Measurements from ENCODE around the gene VGLL1.

VGLL1 gene

GRCh38 chrX:136586386-136586785, 54.4 kb downstream of the VGLL1 start:
- H3K9me2 ChIP-seq (replicated peaks; ENCODE audit: insufficient read depth, low read length): no peaks in the 10 kb centered on the region
- no peaks in the 10 kb centered on the region for H3F3A ChIP-seq (ENCODE audit: insufficient read depth)
- H3K79me2 ChIP-seq (ENCODE audit: insufficient read depth, low read length): no peaks in the 10 kb centered on the region
- no peaks in the 10 kb centered on the region for H3K9me3 ChIP-seq (ENCODE audit: insufficient read depth, low read length)
- TF ChIP-seq CTCF (IDR thresholded peaks at IDR 0.05; ENCODE audit: insufficient read depth, low read length, poor library complexity, severe bottlenecking) (no peak), EZH2phosphoT487 (conservative IDR thresholded peaks at IDR 0.05; ENCODE audit: low read length) (no peak)
- no peak overlapping the region for H2AFZ ChIP-seq (ENCODE audit: low read depth, low read length, severe bottlenecking)
- H3K36me3 ChIP-seq (ENCODE audit: low read length): no peaks in the 10 kb centered on the region
- no peak overlapping the region for H3K4me2 ChIP-seq (ENCODE audit: low read depth, low read length, poor library complexity, severe bottlenecking)
- no peaks in the 10 kb centered on the region for H3K27me3 ChIP-seq (ENCODE audit: low read length)
- H3K4me3 ChIP-seq (ENCODE audit: insufficient read depth, low read length, poor library complexity, severe bottlenecking): no peak overlapping the region
- H3K9ac ChIP-seq (ENCODE audit: low read length): no peak overlapping the region
- no peak overlapping the region for H3K27ac ChIP-seq (ENCODE audit: low read depth, low read length)
- no peaks in the 10 kb centered on the region for H4K20me1 ChIP-seq (ENCODE audit: low read depth, low read length)

- no peak overlapping the region for H3K27ac ChIP-seq (ENCODE audit: low read depth, low read length)
- no peak for TF ChIP-seq CTCF (IDR thresholded peaks at IDR 0.05; ENCODE audit: insufficient read depth, low read length, poor library complexity, severe bottlenecking)
- TF ChIP-seq EZH2phosphoT487 (conservative IDR thresholded peaks at IDR 0.05; ENCODE audit: low read length): no peak
- H4K20me1 ChIP-seq (ENCODE audit: low read depth, low read length): no peaks in the 10 kb centered on the region
- H3K27me3 ChIP-seq (ENCODE audit: low read length): no peaks in the 10 kb centered on the region
- H3K9me2 ChIP-seq (replicated peaks; ENCODE audit: insufficient read depth, low read length): no peaks in the 10 kb centered on the region
- H3K4me3 ChIP-seq (ENCODE audit: insufficient read depth, low read length, poor library complexity, severe bottlenecking): no peak overlapping the region
- H3K36me3 ChIP-seq (ENCODE audit: low read length): no peaks in the 10 kb centered on the region
- no peaks in the 10 kb centered on the region for H3K79me2 ChIP-seq (ENCODE audit: insufficient read depth, low read length)
- no peak overlapping the region for H3K4me2 ChIP-seq (ENCODE audit: low read depth, low read length, poor library complexity, severe bottlenecking)
- no peak overlapping the region for H3K9ac ChIP-seq (ENCODE audit: low read length)
- no peaks in the 10 kb centered on the region for H3K9me3 ChIP-seq (ENCODE audit: insufficient read depth, low read length)
- no peaks in the 10 kb centered on the region for H3F3A ChIP-seq (ENCODE audit: insufficient read depth)
- H2AFZ ChIP-seq (ENCODE audit: low read depth, low read length, severe bottlenecking): no peak overlapping the region
These were observed 55.5 kb downstream of the VGLL1 start for GRCh38 chrX:136587532-136587931.

GRCh38 chrX:136588036-136588435, 56.0 kb downstream of the VGLL1 start:
- H3K79me2 ChIP-seq (ENCODE audit: insufficient read depth, low read length): no peaks in the 10 kb centered on the region
- H3K9me3 ChIP-seq (ENCODE audit: insufficient read depth, low read length): no peaks in the 10 kb centered on the region
- H3K27me3 ChIP-seq (ENCODE audit: low read length): no peaks in the 10 kb centered on the region
- H3K4me2 ChIP-seq (ENCODE audit: low read depth, low read length, poor library complexity, severe bottlenecking): no peak overlapping the region
- no peaks in the 10 kb centered on the region for H4K20me1 ChIP-seq (ENCODE audit: low read depth, low read length)
- H3F3A ChIP-seq (ENCODE audit: insufficient read depth): no peaks in the 10 kb centered on the region
- H2AFZ ChIP-seq (ENCODE audit: low read depth, low read length, severe bottlenecking): no peak overlapping the region
- H3K4me3 ChIP-seq (ENCODE audit: insufficient read depth, low read length, poor library complexity, severe bottlenecking): no peak overlapping the region
- TF ChIP-seq CTCF (IDR thresholded peaks at IDR 0.05; ENCODE audit: insufficient read depth, low read length, poor library complexity, severe bottlenecking): no peak
- TF ChIP-seq EZH2phosphoT487 (conservative IDR thresholded peaks at IDR 0.05; ENCODE audit: low read length): no peak
- no peaks in the 10 kb centered on the region for H3K9me2 ChIP-seq (replicated peaks; ENCODE audit: insufficient read depth, low read length)
- H3K9ac ChIP-seq (ENCODE audit: low read length): no peak overlapping the region
- H3K36me3 ChIP-seq (ENCODE audit: low read length): no peaks in the 10 kb centered on the region
- no peak overlapping the region for H3K27ac ChIP-seq (ENCODE audit: low read depth, low read length)

All from SU-DHL-6 (cell line).